Activated CD8-positive, alpha-beta T cell treated with anti-CD3 and anti-CD28 coated beads for 36 hours (primary cell): ENCODE measurements around the gene DAZ2. TPM values are rescaled to one million over a fixed set of nuclear protein-coding genes. Genes with fewer than 3 reads are reported as not detected.
"Not testable (repeated sequence)": the region's sequence is repeated elsewhere in the genome, so short reads cannot be mapped to it uniquely, and the experiment has no call there.

ENCODE experiments used
- ATAC-seq: fragments of 200-7000 bp; cut with Tn5 transposase; one replicate; pipeline ENCODE4 v1.10.0; 2021; ENCODE audit warnings: mild to moderate bottlenecking, moderate library complexity
- CTCF ChIA-PET: fragments of 350-600 bp; sonication (Branson Sonifier 250); formaldehyde crosslinking; loops from one replicate; lab custom pipeline; 2021; ENCODE audit warnings: antibody characterized with exemption; lab: Charles Lee
- POLR2A ChIA-PET: fragments of 350-600 bp; sonication (Branson Sonifier 250); formaldehyde crosslinking; loops from one replicate; lab custom pipeline; 2021; ENCODE audit warnings: antibody characterized with exemption; lab: Charles Lee
- DNase-seq: peaks from one replicate; pipeline ENCODE4 v3.0.0-alpha.2; 2020
- H3K27ac Mint-ChIP-seq: one replicate; pipeline ENCODE4 v1.8.0; 2021; ENCODE audit warnings: mild to moderate bottlenecking, mixed read lengths
- H3K27me3 Mint-ChIP-seq: one replicate; pipeline ENCODE4 v1.8.0; 2021; ENCODE audit warnings: mixed read lengths
- H3K36me3 Mint-ChIP-seq: one replicate; pipeline ENCODE4 v1.8.0; 2021; ENCODE audit warnings: low read depth, mixed read lengths
- H3K4me1 Mint-ChIP-seq: one replicate; pipeline ENCODE4 v1.8.0; 2021; ENCODE audit warnings: low read depth, mixed read lengths
- H3K4me3 Mint-ChIP-seq: one replicate; pipeline ENCODE4 v1.8.0; 2021; ENCODE audit warnings: mild to moderate bottlenecking, moderate library complexity, mixed read lengths
- H3K9me3 Mint-ChIP-seq: one replicate; pipeline ENCODE4 v1.8.0; 2021; ENCODE audit warnings: mixed read lengths
- intact Hi-C: fragments of 100-400 bp; cut with micrococcal nuclease; formaldehyde crosslinking; loops from one replicate; pipeline ENCODE4 v1.10.0; 2022
- total RNA-seq, 2 experiments: library from RNA; stranded (reverse); gene quantifications; one replicate each; pipeline ENCODE4 v1.2.3, GENCODE V29; 2021

Gene DAZ2, protein sequence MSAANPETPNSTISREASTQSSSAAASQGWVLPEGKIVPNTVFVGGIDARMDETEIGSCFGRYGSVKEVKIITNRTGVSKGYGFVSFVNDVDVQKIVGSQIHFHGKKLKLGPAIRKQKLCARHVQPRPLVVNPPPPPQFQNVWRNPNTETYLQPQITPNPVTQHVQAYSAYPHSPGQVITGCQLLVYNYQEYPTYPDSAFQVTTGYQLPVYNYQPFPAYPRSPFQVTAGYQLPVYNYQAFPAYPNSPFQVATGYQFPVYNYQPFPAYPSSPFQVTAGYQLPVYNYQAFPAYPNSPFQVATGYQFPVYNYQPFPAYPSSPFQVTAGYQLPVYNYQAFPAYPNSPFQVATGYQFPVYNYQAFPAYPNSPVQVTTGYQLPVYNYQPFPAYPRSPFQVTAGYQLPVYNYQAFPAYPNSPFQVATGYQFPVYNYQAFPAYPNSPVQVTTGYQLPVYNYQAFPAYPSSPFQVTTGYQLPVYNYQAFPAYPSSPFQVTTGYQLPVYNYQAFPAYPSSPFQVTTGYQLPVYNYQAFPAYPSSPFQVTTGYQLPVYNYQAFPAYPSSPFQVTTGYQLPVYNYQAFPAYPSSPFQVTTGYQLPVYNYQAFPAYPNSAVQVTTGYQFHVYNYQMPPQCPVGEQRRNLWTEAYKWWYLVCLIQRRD
- not detected for total RNA-seq

DNA sequence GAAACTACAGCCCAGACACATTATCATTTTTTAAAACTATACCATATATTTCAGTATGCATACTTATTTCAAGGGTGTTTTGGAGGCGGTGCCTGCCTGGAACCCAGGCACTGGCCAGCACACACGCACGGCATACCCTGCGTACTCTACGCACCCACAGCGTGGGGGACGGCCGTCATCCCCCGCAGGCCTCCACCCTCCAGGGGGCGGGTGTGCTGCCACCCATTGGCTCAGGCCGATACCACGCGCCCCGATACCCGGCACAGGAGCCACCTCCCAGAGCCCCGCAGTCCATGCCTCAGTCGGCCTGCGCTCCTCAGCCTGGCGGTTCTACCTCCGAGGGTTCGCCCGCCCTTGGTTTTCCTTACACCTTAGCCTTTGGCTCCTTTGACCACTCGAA is at the start of gene DAZ2:
TSS of gene DAZ2 (plus strand) at position 301 of the 400 bp plus-strand sequence. CDS start 208 bp downstream, outside the sequence.
- H3K27me3 Mint-ChIP-seq, intact Hi-C loops, H3K9me3 Mint-ChIP-seq: not testable (repeated sequence)

DNA sequence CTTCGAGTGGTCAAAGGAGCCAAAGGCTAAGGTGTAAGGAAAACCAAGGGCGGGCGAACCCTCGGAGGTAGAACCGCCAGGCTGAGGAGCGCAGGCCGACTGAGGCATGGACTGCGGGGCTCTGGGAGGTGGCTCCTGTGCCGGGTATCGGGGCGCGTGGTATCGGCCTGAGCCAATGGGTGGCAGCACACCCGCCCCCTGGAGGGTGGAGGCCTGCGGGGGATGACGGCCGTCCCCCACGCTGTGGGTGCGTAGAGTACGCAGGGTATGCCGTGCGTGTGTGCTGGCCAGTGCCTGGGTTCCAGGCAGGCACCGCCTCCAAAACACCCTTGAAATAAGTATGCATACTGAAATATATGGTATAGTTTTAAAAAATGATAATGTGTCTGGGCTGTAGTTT is 20.4 kb upstream of the DAZ2 start, which contains the start of gene DAZ1:
TSS of gene DAZ1 (minus strand) at position 101 of the 400 bp plus-strand sequence. CDS start 208 bp downstream, outside the sequence.
- POLR2A ChIA-PET, H3K4me1 Mint-ChIP-seq, H3K36me3 Mint-ChIP-seq, H3K27me3 Mint-ChIP-seq, H3K4me3 Mint-ChIP-seq, CTCF ChIA-PET, ATAC-seq, H3K27ac Mint-ChIP-seq, intact Hi-C loops, DNase-seq, H3K9me3 Mint-ChIP-seq: not testable (repeated sequence)

More for the DNA sequence above, at the start of gene DAZ2:
- CTCF ChIA-PET, H3K4me3 Mint-ChIP-seq, DNase-seq, H3K36me3 Mint-ChIP-seq, H3K4me1 Mint-ChIP-seq, POLR2A ChIA-PET, ATAC-seq, H3K27ac Mint-ChIP-seq: not testable (repeated sequence)

DNA sequence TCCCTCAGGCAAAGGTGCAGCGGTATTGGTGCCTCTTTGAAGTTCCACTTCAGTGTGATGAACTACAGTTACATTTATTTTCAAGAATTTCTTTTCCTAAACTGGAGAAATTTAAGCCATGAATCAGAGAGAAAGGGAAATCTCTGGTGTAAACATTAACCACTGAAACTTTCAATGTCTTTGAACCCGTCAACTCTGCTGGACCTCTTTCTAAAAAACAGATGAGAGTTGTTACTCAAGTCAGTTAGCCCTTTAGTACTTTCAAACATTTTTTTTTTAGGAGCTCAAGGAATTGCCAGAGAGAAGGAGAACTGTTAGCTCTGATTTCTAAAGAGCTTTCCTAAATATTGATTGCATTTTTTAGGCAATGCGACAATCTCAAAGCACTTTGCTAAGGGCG is 11.9 kb upstream of the DAZ2 start:
- ATAC-seq, H3K36me3 Mint-ChIP-seq, intact Hi-C loops, H3K4me1 Mint-ChIP-seq, H3K27ac Mint-ChIP-seq, H3K27me3 Mint-ChIP-seq, H3K9me3 Mint-ChIP-seq, POLR2A ChIA-PET, CTCF ChIA-PET, H3K4me3 Mint-ChIP-seq, DNase-seq: not testable (repeated sequence)

- H3K27ac Mint-ChIP-seq, H3K27me3 Mint-ChIP-seq, intact Hi-C loops, H3K36me3 Mint-ChIP-seq, CTCF ChIA-PET, DNase-seq, H3K9me3 Mint-ChIP-seq, H3K4me3 Mint-ChIP-seq, POLR2A ChIA-PET, H3K4me1 Mint-ChIP-seq, ATAC-seq: not testable (repeated sequence)
Measured at GRCh38 chrY:23209802-23210495, 9.4 kb upstream of the DAZ2 start.

DNA sequence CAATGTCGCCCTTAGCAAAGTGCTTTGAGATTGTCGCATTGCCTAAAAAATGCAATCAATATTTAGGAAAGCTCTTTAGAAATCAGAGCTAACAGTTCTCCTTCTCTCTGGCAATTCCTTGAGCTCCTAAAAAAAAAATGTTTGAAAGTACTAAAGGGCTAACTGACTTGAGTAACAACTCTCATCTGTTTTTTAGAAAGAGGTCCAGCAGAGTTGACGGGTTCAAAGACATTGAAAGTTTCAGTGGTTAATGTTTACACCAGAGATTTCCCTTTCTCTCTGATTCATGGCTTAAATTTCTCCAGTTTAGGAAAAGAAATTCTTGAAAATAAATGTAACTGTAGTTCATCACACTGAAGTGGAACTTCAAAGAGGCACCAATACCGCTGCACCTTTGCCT is 8.7 kb upstream of the DAZ2 start:
- H3K4me3 Mint-ChIP-seq, DNase-seq, ATAC-seq, CTCF ChIA-PET, intact Hi-C loops, H3K27me3 Mint-ChIP-seq, H3K36me3 Mint-ChIP-seq, H3K27ac Mint-ChIP-seq, POLR2A ChIA-PET, H3K9me3 Mint-ChIP-seq, H3K4me1 Mint-ChIP-seq: not testable (repeated sequence)

Other genes starting within 250 kb of the DAZ2 start
- gene BPY2, start 235.3 kb upstream of the DAZ2 start, total RNA-seq: not detected
- gene DAZ1, start 20.5 kb upstream of the DAZ2 start, total RNA-seq: not detected